Measurements from ENCODE around the gene CTAG1A.
"Not testable (repeated sequence)": the region's sequence is repeated elsewhere in the genome, so short reads cannot be mapped to it uniquely, and the experiment has no call there.

Gene CTAG1A

GRCh38 chrX:154584585-154585183 is at the start of gene CTAG1A:
Gene CTAG1A, plus strand, starts transcription at chrX:154585133. Its CDS starts 74 bp downstream, at chrX:154585207.
- not testable (repeated sequence) for DNase-seq

GRCh38 chrX:154535892-154536291 is 49.0 kb upstream of the CTAG1A start:
- DNase-seq = no peak

GRCh38 chrX:154539077-154539476 is 45.9 kb upstream of the CTAG1A start:
- no peak for DNase-seq

GRCh38 chrX:154540365-154540764 is 44.6 kb upstream of the CTAG1A start:
- not testable (repeated sequence) for DNase-seq

GRCh38 chrX:154540897-154541535 is 43.9 kb upstream of the CTAG1A start:
- no peak for DNase-seq

- DNase-seq = no peak
Observed at GRCh38 chrX:154541589-154541895, 43.4 kb upstream of the CTAG1A start.

- DNase-seq = peak; percentile 31 to 38
Observed at GRCh38 chrX:154541896-154542722, 42.8 kb upstream of the CTAG1A start.

- DNase-seq = peak; percentile 77 to 90
Observed at GRCh38 chrX:154542723-154543424, 42.1 kb upstream of the CTAG1A start.

GRCh38 chrX:154545673-154546274 is 39.2 kb upstream of the CTAG1A start:
- no peak for DNase-seq

- DNase-seq = peak; percentile 37 to 53
Observed at GRCh38 chrX:154546354-154547244, 38.3 kb upstream of the CTAG1A start, which contains the start of gene G6PD. Gene G6PD, minus strand, starts transcription at chrX:154546846. Its CDS starts 691 bp downstream, at chrX:154546155.

GRCh38 chrX:154547245-154548027 is 37.5 kb upstream of the CTAG1A start, which contains the start of gene IKBKG:
Gene IKBKG, plus strand, starts transcription at chrX:154547620. Its CDS starts 4,383 bp downstream, at chrX:154552003.
- peak; percentile 63 to 64 for DNase-seq

GRCh38 chrX:154548028-154548316 is 37.0 kb upstream of the CTAG1A start:
- no peak for DNase-seq

GRCh38 chrX:154549766-154550165 is 35.2 kb upstream of the CTAG1A start:
- no peak for DNase-seq

GRCh38 chrX:154552112-154552806 is 32.7 kb upstream of the CTAG1A start:
- not testable (repeated sequence) for DNase-seq

- DNase-seq = not testable (repeated sequence)
Observed at GRCh38 chrX:154558060-154558690, 26.8 kb upstream of the CTAG1A start.

GRCh38 chrX:154558896-154559295 is 26.0 kb upstream of the CTAG1A start:
- not testable (repeated sequence) for DNase-seq

GRCh38 chrX:154560326-154560725 is 24.6 kb upstream of the CTAG1A start:
- DNase-seq = not testable (repeated sequence)

GRCh38 chrX:154562295-154562694 is 22.6 kb upstream of the CTAG1A start:
- DNase-seq = not testable (repeated sequence)

- DNase-seq = not testable (repeated sequence)
Observed at GRCh38 chrX:154570361-154570760, 14.6 kb upstream of the CTAG1A start.

GRCh38 chrX:154573061-154573460 is 11.9 kb upstream of the CTAG1A start:
- not testable (repeated sequence) for DNase-seq
